Raji (cell line): ENCODE measurements around the gene CPEB3.

ENCODE experiments used
- POLR2A ChIP-seq: IDR thresholded peaks from 2 replicates; pipeline ENCODE4 v1.6.1; 2011; ENCODE audit warnings: low read depth, low read length, control low read depth; ENCODE audit not compliant: insufficient read depth

CPEB3 gene

DNA sequence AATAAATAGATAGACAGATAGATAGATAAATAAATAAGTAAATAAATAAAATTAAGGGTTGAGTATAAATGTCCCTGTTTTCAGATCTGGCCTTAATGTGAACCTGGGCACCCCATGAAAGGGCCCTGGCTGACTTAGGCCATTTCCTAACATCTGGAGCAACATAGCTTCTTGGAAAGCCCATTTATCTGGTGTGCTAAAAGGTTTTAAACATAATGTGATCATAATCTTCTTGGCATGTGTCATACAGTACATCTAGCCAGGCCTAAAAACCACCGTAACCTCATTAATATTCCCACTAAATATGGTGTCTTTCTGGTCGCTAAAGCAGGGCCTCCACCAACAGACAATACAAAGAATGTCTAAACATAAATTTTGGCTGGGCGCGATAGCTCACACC is 224.5 kb downstream of the CPEB3 start:
- no peak for TF ChIP-seq POLR2A

- no peak for TF ChIP-seq POLR2A
Measured at GRCh38 chr10:92064506-92064905, 226.4 kb downstream of the CPEB3 start.

- no peak for TF ChIP-seq POLR2A
Measured at GRCh38 chr10:92062273-92062672, 228.6 kb downstream of the CPEB3 start.

DNA sequence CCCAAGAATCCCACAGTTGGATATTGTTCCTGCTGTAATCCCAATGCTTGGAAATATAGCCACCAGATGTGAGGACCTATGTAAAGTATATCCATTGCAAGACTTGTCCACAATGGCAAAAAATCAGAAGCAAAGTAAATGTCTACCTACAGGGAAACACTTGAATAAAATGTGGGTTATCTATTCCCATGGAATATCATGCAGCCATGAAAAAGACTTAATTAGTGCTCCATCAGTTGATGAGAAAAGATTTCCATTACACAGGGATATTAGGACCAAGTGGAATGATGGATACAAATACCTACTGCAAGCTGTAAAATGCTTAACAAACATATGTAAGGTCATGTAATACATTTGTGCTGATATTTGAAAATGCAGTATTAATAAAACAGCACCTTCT is 236.1 kb downstream of the CPEB3 start:
- TF ChIP-seq POLR2A, result no peak

DNA sequence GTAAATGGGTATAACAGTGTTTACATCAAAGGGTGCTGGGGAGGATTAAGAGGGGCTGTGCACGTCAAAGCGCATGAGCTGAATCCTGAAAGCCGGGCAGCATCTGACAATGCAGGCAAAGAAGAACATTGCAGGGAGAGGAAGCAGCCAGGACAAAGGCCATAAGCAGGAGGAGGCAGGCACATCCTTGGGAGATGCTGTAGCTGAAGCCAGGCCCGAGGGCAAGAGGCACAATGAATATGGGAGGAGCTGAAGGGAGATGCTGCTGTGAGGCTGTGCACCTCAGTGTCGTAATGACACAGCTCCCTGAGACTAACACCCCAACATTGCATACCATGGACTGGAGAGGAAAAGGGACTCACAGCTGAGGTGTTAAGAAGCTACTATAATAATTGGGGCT is 238.1 kb downstream of the CPEB3 start:
- no peak for TF ChIP-seq POLR2A

DNA sequence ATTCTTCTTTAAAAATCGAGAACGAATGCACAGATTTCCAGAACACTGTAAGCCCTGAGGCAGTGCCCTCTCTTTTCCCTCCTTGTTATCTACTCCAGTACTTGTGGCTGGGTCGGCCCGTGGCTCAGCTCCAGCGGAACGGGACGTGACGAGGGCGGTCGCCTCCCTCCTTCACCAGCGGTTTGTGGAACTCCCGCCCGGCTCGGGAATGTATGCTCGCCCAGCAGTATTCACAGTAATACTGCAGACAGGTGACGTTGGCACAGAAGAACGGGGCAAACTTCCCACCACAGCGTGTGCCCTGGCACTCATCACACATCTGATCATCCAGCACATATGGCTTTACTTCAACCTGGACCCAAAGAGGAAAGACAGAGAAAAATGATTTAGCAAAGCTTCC is 238.8 kb downstream of the CPEB3 start:
- no peak for TF ChIP-seq POLR2A

DNA sequence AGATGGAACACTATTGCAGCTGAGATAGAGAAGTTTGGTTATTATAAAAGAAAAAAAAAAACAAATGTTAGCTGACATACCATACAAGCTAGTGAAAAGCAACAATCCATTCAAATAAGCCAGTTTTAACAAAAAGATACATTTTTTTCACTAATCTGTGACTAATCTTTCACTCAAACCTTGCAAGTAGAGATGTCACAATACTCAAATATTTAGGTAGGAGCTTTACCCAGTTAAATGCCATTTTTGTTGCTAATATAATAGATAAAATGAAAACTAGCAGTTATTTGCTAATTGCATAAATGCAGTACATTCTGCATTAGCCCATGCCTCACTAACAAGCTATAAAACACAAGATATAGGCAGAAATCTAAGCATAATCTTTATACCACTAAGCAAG is 243.7 kb downstream of the CPEB3 start:
- no peak for TF ChIP-seq POLR2A

GRCh38 chr10:92045641-92046106 is 245.2 kb downstream of the CPEB3 start:
- no peak for TF ChIP-seq POLR2A

GRCh38 chr10:92042541-92042940 is 248.3 kb downstream of the CPEB3 start:
- TF ChIP-seq POLR2A, result no peak

- no peak for TF ChIP-seq POLR2A
Measured at GRCh38 chr10:92038949-92039348, 251.9 kb downstream of the CPEB3 start.

- no peak for TF ChIP-seq POLR2A
Measured at GRCh38 chr10:92031580-92031979, 259.3 kb downstream of the CPEB3 start.

DNA sequence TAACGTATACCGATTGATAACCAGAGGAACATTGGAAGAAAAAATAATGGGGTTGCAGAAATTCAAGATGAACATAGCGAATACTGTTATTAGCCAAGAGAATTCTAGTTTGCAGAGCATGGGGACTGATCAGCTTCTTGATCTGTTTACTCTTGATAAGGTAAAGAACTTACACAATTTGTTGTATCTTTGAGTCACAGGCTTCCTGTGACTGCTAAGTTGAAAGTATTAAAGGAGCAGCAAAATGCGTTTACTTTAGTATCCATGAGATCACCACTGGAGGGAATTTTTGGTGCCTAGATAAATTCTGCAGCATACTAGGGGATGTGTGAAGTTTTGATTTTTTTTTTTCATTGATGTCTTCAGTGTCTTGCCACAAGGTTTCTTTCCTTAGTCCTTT is 263.7 kb downstream of the CPEB3 start:
- no peak for TF ChIP-seq POLR2A

DNA sequence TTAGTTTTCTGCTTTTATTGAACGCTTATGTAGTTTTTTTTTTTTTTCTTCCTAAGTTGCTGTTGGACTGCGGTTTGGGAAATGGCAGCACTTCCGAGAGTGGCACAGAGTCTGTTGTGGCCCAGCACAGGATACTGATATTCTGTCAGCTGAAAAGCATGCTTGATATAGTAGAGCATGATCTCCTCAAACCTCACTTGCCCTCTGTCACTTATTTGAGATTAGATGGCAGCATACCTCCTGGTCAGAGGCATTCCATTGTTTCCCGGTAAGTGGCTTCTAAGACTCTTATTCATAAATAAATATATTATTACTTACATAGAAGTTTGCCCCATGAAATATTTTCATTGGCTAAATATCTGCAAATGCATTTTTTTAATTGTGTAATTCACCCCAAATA is 266.2 kb downstream of the CPEB3 start:
- TF ChIP-seq POLR2A, result no peak

DNA sequence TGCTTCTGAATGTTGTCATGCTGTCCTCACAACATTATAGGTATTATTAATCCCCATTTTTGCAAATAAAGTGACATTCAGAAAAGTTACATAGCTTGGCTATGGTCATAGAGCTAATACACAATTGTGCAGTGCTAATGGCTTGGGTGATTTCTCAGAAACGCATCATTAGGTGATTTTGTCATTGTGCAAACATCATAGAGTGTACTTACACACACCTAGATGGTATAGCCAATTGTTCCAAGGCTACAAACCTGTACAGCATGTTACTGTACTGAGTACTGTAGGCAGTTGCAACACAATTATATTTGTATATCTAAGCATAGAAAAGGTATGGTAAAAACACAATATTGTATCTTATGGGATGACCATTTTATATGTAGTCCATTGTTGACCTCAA is 276.3 kb downstream of the CPEB3 start:
- TF ChIP-seq POLR2A, result no peak

DNA sequence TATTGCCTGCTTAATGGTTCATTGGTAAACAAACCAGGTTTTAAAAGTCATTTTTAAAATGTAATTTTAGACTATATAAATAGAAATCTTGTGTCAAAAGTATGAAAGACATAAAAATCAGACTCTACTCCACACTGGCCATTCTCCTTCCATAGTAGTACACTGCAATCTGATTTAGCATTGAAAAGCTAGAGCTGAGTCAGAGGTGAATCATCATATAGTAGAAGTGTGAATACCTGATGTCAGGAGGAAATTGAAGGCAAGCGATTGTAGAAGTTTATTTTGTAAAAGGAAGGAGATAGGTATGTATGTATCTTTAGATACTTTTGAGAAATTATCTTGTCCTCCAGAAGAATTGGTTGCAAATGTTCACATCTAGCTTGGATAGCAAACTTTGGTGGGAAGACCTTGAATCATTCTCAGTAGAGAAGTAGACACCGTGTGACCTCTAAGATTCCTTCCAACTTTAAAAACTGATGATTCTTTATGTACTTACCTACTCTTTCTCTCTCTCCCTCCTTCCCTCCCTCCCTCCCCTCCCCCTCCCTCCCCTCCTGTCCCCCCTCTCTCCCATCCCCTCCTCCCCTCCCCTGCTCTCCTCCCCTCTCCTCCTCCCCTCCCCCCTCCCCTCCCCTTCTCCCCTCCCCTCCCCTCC is 279.2 kb downstream of the CPEB3 start:
- TF ChIP-seq POLR2A, result no peak

DNA sequence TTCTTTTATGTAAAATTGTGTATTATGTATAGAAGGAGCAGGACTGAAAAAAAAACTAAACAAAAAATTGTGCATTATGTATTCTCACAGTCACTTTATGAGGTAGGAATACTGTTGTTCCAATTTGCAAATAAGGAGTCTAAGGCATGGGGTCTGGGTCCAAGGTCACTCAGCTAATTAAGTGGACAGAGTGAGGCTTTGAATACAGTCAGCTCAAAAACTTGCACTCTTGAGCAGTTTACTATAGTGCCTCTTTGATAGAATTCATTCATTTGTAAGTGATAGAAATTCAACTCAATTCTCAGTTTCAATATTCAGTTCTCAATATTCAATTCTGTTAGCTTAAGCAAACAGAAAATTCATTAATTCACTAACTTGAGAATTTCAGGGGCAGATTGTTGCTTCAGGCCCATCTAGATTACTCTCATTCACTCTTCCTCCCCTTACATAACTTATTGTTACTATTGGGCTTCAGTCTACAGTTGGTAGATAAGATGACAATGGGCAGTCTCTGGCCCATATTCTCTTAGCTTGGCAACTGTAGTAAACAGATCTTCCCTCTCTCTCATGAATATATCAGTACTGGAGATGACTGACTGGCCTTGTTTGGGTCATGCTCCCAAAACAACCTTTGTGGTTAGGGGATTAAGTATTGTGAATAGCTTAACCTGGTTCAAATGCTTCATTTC is 280.7 kb downstream of the CPEB3 start:
- TF ChIP-seq POLR2A, result no peak

- no peak for TF ChIP-seq POLR2A
Measured at GRCh38 chr10:92009445-92009844, 281.4 kb downstream of the CPEB3 start.

DNA sequence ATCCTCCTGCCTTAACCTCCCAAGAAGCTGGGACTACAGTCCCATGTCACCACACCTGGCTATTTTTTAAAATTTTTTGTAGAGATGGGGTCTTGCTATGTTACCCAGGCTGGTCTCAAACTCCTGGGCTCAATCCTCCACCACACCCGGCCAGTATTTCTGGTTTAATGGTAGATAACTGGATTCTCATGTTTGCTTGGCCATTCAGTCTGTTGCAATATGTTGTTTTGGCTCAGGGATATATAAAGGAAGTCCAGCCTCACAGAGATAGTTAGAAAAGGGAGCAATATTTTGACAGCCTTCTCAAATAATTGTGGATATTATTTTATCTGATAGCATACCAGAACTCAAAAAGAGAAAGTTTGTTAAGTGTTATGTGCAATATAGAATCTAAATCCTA is 284.9 kb downstream of the CPEB3 start:
- TF ChIP-seq POLR2A, result no peak

- TF ChIP-seq POLR2A, result no peak
Measured at GRCh38 chr10:92003258-92003657, 287.6 kb downstream of the CPEB3 start.
